Neuron (in vitro differentiated cells): ENCODE measurements around the gene MRPS18A.
A peak's percentile ranks its signal among the peaks of the same experiment; 100 is the strongest.
"Not testable (repeated sequence)": the region's sequence is repeated elsewhere in the genome, so short reads cannot be mapped to it uniquely, and the experiment has no call there.

Experiments used
- H2AFZ ChIP-seq: one replicate; pipeline ENCODE4 v1.6.1; 2013; ENCODE audit warnings: low read depth, mild to moderate bottlenecking, inconsistent platforms, low read length, moderate library complexity
- H3K27me3 ChIP-seq: one replicate; pipeline ENCODE4 v1.6.1; 2013; ENCODE audit warnings: low read length; ENCODE audit not compliant: insufficient read depth
- H3K36me3 ChIP-seq: one replicate; pipeline ENCODE4 v1.6.1; 2013; ENCODE audit warnings: low read length; ENCODE audit not compliant: insufficient read depth
- H3K4me1 ChIP-seq: one replicate; pipeline ENCODE4 v1.6.1; 2013; ENCODE audit warnings: low read length; ENCODE audit not compliant: insufficient read depth
- H3K4me3 ChIP-seq: 2 replicates; pipeline ENCODE4 v1.5.1; 2013; ENCODE audit warnings: mild to moderate bottlenecking, low read length, moderate library complexity
- H3K9me3 ChIP-seq: one replicate; pipeline ENCODE4 v1.6.1; 2013; ENCODE audit warnings: low read length

The MRPS18A gene

DNA sequence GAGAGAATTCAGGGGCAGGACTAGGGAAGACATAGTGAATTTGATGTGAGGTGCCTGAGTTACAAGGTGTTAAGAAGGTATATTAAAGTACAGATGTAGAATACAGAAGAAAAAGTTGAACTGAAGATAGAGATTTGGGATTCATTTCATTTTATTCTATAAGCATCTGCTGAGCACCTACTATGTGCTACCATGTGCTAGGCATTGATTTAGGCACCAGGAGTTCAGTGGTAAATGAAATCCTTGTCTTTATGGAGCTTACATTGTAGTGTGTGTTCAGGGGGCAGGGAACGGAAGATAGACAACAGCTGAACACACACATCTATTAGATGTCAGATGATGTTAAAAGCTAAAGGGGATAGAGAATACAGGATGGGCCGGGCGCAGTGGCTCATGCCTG lies 40.0 kb downstream of the MRPS18A start:
- Histone ChIP-seq H3K4me3 (no peak overlapping the region), H3K4me1 (no peaks in the 10 kb centered on the region), H3K36me3 (no peaks in the 10 kb centered on the region), H3K9me3 (no peaks in the 10 kb centered on the region), H3K27me3 (no peaks in the 10 kb centered on the region), H2AFZ (no peak overlapping the region)

DNA sequence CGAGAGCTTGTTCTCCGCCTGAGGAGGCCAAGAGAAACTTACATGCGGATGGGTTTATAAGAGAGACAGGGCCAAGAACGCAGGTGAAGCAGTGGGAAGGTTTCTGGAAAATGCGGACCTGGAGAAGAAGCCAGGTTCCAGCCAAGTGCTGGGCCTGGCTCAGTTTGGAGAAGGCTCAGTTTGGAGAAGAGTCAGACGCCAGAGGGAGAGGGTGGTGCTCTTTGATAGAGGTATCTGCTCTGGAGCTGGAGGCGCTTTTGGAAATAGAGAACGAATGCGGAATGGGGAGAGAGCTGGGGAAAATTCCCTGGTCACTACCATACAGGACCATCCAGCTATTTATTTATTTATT lies 42.0 kb downstream of the MRPS18A start:
- H3K4me3 ChIP-seq: no peak overlapping the region
- no peaks in the 10 kb centered on the region for H3K27me3 ChIP-seq
- no peaks in the 10 kb centered on the region for H3K4me1 ChIP-seq
- no peak overlapping the region for H2AFZ ChIP-seq
- H3K9me3 ChIP-seq: no peaks in the 10 kb centered on the region
- peaks cover 12% of the 10 kb centered on the region for H3K36me3 ChIP-seq

DNA sequence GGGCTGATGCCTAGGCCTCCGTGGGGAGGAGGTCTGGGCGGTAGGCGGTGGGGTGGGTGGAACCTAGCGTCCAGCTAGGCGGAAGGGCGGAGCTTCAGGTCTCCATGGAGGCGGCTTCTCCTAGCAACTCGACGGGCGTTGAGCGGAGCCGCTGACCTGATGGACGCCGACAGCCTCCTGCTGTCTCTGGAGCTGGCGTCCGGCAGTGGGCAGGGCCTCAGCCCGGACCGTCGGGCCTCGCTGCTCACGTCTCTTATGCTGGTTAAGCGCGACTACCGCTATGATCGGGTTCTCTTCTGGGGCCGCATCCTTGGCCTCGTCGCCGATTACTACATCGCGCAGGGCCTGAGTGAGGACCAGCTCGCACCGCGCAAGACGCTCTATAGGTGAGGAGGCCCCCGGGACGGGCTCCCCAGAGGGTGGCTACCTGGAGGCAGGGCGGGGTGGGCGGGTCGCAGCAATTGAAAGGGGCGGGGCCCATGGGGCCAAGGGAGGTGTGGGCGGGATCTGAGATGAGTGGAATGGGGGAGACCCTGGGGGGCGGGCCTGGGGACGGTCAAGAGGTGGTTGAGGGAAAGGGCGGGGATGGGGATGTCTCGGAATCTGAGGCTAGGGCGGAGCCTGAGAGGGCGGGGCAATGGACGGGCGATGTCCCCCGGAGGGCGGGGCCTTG lies 42.5 kb downstream of the MRPS18A start, which contains the start of gene RSPH9:
RSPH9 (plus strand) TSS at position 97 of the 673 bp plus-strand sequence; CDS start at position 160, 63 bp downstream.
- Histone ChIP-seq H3K9me3 (no peaks in the 10 kb centered on the region), H3K4me3 (no peak within 1 kb of the TSS), H2AFZ (no peak within 1 kb of the TSS), H3K36me3 (peaks cover 17% of the 10 kb centered on the region), H3K27me3 (no peaks in the 10 kb centered on the region), H3K4me1 (no peaks in the 10 kb centered on the region)

DNA sequence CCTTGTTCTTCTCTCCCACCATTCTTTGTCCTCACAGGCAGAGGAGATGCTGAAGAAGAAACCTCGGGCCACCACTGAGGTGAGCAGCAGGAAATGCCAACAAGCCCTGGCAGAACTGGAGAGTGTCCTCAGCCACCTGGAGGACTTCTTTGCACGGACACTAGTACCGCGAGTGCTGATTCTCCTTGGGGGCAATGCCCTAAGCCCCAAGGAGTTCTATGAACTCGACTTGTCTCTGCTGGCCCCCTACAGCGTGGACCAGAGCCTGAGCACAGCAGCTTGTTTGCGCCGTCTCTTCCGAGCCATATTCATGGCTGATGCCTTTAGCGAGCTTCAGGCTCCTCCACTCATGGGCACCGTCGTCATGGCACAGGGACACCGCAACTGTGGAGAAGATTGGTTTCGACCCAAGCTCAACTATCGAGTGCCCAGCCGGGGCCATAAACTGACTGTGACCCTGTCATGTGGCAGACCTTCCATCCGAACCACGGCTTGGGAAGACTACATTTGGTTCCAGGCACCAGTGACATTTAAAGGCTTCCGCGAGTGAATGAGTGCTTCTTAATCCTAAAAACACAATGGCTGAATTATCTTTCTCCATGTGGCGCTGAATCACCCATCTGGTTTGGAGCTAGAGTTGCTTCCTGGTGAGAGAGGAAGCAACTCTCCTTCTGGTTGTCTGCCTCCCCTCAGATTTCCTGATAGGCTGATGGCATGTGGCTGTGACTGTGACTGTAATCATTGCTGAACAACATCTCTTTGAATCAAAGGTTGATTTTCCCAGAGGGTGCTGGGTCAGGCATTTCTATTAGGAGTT lies 47.4 kb downstream of the MRPS18A start:
- Histone ChIP-seq H3K4me3 (no peak overlapping the region), H3K36me3 (peaks cover 31% of the 10 kb centered on the region)

DNA sequence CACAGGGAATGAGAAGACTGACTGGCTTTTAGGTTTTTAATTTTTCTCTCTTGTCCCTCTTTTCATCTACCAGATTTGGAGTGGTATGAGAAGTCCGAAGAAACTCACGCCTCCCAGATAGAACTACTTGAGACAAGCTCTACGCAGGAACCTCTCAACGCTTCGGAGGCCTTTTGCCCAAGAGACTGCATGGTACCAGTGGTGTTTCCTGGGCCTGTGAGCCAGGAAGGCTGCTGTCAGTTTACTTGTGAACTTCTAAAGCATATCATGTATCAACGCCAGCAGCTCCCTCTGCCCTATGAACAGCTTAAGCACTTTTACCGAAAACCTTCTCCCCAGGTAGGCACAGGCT lies 51.3 kb downstream of the MRPS18A start:
- no peaks in the 10 kb centered on the region for H3K9me3 ChIP-seq
- no peaks in the 10 kb centered on the region for H3K27me3 ChIP-seq
- H3K36me3 ChIP-seq: peaks cover 26% of the 10 kb centered on the region
- H2AFZ ChIP-seq: peak overlapping the region; percentile 78
- H3K4me3 ChIP-seq: peak overlapping the region; percentile 82
- peaks cover 10% of the 10 kb centered on the region for H3K4me1 ChIP-seq

More for the DNA sequence above, 47.4 kb downstream of the MRPS18A start:
- H3K4me1 ChIP-seq: peaks cover 10% of the 10 kb centered on the region
- H2AFZ ChIP-seq: no peak overlapping the region
- H3K9me3 ChIP-seq: no peaks in the 10 kb centered on the region
- H3K27me3 ChIP-seq: no peaks in the 10 kb centered on the region

DNA sequence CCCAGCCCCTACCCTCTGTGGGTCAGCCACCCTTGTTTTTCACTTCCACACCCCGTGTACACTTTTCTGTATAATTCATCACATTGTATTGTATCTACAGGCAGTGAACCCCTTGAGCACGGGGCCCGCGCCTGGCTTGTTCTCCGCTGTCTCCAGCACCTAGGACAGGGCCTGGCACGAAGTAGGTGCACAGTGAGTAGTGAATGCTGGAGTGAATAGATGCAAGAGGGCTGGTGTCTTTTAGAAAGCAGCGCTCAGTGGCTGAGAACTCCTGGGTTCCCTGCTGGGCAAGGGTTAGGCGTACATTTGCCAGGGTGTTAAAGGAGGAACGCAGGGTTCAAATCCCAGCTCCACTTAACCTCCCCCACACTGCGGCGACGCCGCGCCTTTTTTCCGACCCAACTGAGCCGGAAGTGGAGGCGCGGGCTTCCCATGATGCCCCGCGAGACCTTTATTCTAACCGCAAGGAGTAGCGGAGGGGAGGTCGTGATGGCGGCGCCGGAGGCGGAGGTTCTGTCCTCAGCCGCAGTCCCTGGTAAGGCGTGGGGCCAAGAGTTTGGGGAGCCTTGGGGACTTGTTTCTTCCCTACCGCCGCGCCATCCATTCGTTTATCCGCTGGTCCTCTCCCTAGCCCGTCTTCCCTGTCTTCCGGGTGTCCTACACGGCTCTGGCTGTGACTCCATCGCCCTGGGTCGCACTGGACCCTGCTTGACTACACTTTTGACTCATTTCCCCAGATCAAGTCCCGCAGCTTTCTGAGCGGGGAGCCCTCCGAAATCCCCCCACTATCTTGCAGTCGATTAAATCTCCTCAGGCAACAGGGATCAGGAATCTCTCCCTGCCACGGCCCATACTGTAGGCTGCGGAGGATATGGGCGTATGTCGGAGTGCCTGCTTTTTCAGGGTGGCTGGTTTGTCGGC lies 51.9 kb downstream of the MRPS18A start, which contains the start of gene MAD2L1BP:
MAD2L1BP (plus strand) TSS at position 454 of the 921 bp plus-strand sequence; CDS start at position 490, 36 bp downstream.
- Histone ChIP-seq H3K4me1 (peaks cover 10% of the 10 kb centered on the region), H3K36me3 (peaks cover 20% of the 10 kb centered on the region), H3K4me3 (peak within 1 kb of the TSS; percentile 82), H3K27me3 (no peaks in the 10 kb centered on the region), H2AFZ (peak within 1 kb of the TSS; percentile 78), H3K9me3 (no peaks in the 10 kb centered on the region)

DNA sequence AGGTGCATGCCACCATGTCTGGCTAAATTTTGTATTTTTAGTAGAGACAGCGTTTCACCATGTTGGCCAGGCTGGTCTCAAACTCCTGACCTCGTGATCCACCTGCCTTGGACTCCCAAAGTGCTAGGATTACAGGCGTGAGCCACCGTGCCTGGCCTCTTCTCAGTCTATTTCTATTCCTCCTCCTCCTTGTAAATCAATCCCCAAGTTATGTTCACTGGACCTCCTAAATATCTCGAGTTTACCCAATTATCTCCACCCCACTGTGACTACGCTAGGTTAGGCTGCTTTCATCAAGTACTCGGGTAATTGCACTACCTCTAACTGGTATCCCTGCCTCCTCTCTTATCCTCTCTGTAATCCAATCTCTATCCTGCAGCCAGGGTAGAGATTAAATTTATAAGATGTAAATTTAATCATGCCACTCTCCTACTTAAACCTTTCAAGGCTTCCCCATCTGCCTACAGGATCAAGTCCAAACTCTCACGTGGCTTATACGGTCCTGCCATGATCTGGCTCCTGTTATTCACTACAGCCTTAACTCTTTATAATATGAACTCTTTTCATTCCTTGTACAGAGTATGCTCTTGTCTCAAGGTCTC lies 52.8 kb downstream of the MRPS18A start:
- no peaks in the 10 kb centered on the region for H3K9me3 ChIP-seq
- no peaks in the 10 kb centered on the region for H3K27me3 ChIP-seq
- H2AFZ ChIP-seq: peak overlapping the region; percentile 78
- no peak overlapping the region for H3K4me3 ChIP-seq
- H3K4me1 ChIP-seq: peaks cover 14% of the 10 kb centered on the region
- H3K36me3 ChIP-seq: peaks cover 12% of the 10 kb centered on the region

DNA sequence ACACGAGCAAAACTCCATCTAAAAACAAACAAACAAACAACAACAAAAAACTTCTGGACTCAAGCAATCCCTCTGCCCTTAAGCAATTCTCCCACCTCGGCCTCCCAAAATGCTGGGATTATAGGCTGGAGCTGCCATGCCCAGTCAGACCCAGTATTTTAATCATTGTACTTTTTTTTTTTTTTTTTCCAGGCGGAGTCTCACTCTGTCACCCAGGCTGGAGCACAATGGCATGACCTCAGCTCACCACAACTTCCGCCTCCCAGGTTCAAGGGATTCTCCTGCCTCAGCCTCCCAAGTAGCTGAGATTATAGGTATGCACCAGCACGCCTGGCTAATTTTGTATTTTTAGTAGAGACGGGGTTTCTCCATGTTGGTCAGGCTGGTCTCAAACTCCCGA lies 54.6 kb downstream of the MRPS18A start:
- peaks cover 19% of the 10 kb centered on the region for H3K4me1 ChIP-seq
- not testable (repeated sequence) for H3K27me3 ChIP-seq, H3K4me3 ChIP-seq, H2AFZ ChIP-seq, H3K9me3 ChIP-seq, H3K36me3 ChIP-seq

DNA sequence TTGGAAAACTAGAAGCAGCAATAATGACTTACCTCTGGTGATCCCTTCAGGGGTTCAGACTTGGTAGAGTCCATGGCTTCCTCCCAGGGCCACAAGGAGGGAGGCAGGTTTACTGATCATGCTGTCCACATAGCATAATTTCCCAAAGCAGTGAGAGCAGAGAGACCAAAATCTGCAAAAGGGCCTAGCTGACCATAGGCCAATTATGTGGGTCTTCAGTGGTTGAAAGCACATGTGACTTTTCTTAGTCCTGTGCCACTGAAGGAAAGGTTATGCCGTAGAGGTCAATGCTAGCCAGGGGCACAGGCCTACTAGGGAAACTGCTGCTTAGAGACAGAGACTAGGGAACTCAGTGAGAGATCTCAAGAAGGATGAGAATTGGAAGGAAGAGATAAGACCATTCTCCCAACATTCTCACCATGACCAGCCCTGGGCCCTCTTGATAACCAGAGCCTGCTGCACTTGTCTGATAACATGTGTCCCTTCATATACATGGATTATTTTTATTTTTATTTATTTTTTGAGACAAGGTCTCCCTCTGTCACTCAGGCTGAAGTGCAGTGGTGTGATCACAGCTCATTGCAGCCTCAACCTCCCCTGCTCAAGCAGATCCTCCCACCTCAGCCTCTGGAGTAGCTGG lies 56.5 kb downstream of the MRPS18A start:
- Histone ChIP-seq H3K4me3 (no peak overlapping the region), H3K4me1 (peaks cover 13% of the 10 kb centered on the region), H3K9me3 (no peaks in the 10 kb centered on the region), H2AFZ (no peak overlapping the region), H3K36me3 (peaks cover 2% of the 10 kb centered on the region), H3K27me3 (no peaks in the 10 kb centered on the region)

DNA sequence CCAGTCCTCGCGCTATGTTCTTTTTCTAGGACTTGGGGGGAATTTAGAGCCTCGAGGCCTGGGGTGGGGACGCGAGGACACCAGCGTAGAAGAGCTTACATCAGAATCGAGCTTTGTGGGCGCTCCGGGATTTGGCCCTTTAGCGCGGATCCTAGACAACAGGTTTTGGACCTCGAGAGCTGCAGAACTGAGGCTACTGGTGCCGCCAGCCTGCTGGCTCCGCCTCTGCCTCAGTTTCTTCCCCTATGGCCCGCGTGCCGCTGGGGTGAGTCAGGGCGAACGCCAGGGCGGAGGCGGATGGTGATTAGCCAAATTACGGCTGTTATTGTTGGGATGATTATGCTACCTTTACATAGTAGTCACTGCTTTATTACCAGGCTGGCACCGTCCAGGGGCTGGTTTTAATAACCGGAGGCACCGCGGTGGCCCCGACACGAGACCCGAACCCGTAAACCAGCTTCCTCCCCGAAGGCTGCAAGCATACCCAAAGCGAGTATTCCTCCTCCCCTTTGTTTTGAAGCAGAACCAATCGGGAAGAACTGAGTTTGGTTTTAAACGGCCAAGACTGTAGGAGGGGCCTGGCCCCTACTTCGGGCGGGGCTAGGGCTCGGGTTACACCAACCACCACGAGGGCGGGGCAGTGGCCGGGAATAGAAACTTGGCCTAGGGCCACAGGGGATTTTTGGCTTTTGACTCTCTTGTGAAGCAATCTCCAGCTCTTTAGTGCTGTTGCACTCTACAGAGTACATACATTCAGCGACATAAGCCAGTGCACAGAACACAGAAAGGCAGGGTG lies 57.9 kb downstream of the MRPS18A start:
- H3K4me1 ChIP-seq: peaks cover 9% of the 10 kb centered on the region
- H3K9me3 ChIP-seq: no peaks in the 10 kb centered on the region
- H3K4me3 ChIP-seq: peak overlapping the region; percentile 76
- H3K27me3 ChIP-seq: no peaks in the 10 kb centered on the region
- peaks cover 14% of the 10 kb centered on the region for H3K36me3 ChIP-seq
- H2AFZ ChIP-seq: peak overlapping the region; percentile 92

DNA sequence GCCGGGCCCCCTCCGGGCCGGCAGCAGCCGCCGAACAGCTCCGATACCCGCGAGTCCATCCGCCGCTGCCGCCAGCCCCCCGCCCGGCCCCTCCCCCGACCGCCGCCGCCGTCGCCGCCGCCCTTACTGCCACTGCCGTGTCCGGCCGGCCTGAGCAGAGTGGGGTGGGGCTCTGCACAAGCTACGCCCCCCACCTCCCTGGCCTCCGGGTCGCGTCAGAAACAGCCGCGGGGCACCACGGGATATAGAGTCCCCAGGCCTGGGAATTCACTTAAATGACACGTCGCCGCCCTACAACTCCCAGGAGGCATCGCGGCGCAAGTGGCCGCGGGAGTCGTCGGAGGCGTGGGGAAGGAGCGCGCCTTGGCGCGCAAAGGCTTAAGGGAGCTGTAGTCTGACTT lies 58.5 kb downstream of the MRPS18A start, which contains the start of gene GTPBP2:
GTPBP2 (minus strand) TSS at position 161 of the 401 bp plus-strand sequence; CDS start at position 59, 102 bp downstream.
- Histone ChIP-seq H3K4me3 (peak within 1 kb of the TSS; percentile 76), H3K27me3 (no peaks in the 10 kb centered on the region), H3K36me3 (peaks cover 20% of the 10 kb centered on the region), H3K4me1 (peaks cover 9% of the 10 kb centered on the region), H2AFZ (peak within 1 kb of the TSS; percentile 92), H3K9me3 (no peaks in the 10 kb centered on the region)
